Left lung (tissue), 10 donors: ENCODE data around the gene MUC4. TPM values are rescaled to one million over a fixed set of nuclear protein-coding genes. Genes with fewer than 3 reads are reported as not detected.
"Not testable (repeated sequence)": the region's sequence is repeated elsewhere in the genome, so short reads cannot be mapped to it uniquely, and the experiment has no call there.

Source experiments
- ATAC-seq: fragments of 200-7000 bp; cut with Tn5 transposase; one replicate; pipeline ENCODE4 v1.9.1; 2020; ENCODE audit warnings: moderate library complexity
- DNase-seq, 4 donors: peaks; one replicate each; pipeline ENCODE4 v3.0.0-alpha.2; 2013 to 2020
- H3K27ac ChIP-seq, 2 donors: fragments of 200-600 bp; sonication (generic) in 1 of 2; one replicate each; pipeline versions ENCODE4 v1.5.0 to v1.8.0; 2020 to 2021
- H3K27me3 ChIP-seq, 2 donors: fragments of 200-600 bp; sonication (generic) in 1 of 2; one replicate each; pipeline versions ENCODE4 v1.5.0 to v1.8.0; 2020 to 2021
- H3K36me3 ChIP-seq, 2 donors: fragments of 200-600 bp; sonication (generic) in 1 of 2; one replicate each; pipeline versions ENCODE4 v1.5.0 to v1.8.0; 2020 to 2021
- H3K4me1 ChIP-seq, 2 donors: fragments of 200-600 bp; one replicate each; pipeline ENCODE4 v1.8.0; 2021
- H3K4me3 ChIP-seq, 2 donors: fragments of 200-600 bp; sonication (generic) in 1 of 2; one replicate each; pipeline versions ENCODE4 v1.5.0 to v1.8.0; 2020 to 2021; ENCODE audit warnings: mild to moderate bottlenecking in 1 of 2
- H3K9me3 ChIP-seq, 2 donors: fragments of 200-600 bp; sonication (generic) in 1 of 2; one replicate each; pipeline versions ENCODE4 v1.5.0 to v1.8.0; 2020 to 2021
- intact Hi-C, 2 donors: fragments of 100-400 bp; cut with DNase I; formaldehyde crosslinking; loops; one replicate each; pipeline versions ENCODE4 v1.11.2 to v1.14.2; 2022
- polyA plus RNA-seq, 6 donors: library from polyadenylated mRNA; unstranded; fragments of 120-200 nt; gene quantifications; one replicate each; pipeline ENCODE4 v1.2.1, GENCODE V29; 2013; ENCODE audit not compliant: insufficient read length in 6 of 6
- total RNA-seq, 2 donors: library from RNA; stranded (reverse); fragmentation: NEBNext Ultra II Directional; extraction: Animal tissue kit (Norgen Biotek cat#: 25700); gene quantifications; one replicate each; pipeline ENCODE4 v1.2.1, GENCODE V29; 2021
- TF ChIP-seq, protein P1 (sequence below), 2 donors: fragments of 200-600 bp; sonication (generic) in 1 of 2; IDR thresholded peaks; one replicate each; pipeline versions ENCODE4 v1.5.0 to v1.8.0; 2021; ENCODE audit warnings: antibody characterized with exemption in 2 of 2
- donor health status: DM: no; HTN: yes; CAD: no.
- donor health status: DM: no; HTN: no; CAD: no.

Gene MUC4
- total and polyA plus RNA-seq, 8 donors, result 0.35 to 12.8 (median 1.5) TPM

- Histone ChIP-seq H3K4me1 (peaks cover 0 to 7% of the 10 kb centered on the region in 2 donors), H3K4me3 (no peak overlapping the region), H3K36me3 (no peaks in the 10 kb centered on the region), H3K9me3 (no peaks in the 10 kb centered on the region), H3K27ac (no peak overlapping the region), H3K27me3 (peaks cover 0 to 34% of the 10 kb centered on the region in 2 donors)
- no peak for ATAC-seq
- intact Hi-C loops, result no loop called here
- peak in 1 of 4 donors; percentile 13 for DNase-seq
- TF ChIP-seq, protein P1, sequence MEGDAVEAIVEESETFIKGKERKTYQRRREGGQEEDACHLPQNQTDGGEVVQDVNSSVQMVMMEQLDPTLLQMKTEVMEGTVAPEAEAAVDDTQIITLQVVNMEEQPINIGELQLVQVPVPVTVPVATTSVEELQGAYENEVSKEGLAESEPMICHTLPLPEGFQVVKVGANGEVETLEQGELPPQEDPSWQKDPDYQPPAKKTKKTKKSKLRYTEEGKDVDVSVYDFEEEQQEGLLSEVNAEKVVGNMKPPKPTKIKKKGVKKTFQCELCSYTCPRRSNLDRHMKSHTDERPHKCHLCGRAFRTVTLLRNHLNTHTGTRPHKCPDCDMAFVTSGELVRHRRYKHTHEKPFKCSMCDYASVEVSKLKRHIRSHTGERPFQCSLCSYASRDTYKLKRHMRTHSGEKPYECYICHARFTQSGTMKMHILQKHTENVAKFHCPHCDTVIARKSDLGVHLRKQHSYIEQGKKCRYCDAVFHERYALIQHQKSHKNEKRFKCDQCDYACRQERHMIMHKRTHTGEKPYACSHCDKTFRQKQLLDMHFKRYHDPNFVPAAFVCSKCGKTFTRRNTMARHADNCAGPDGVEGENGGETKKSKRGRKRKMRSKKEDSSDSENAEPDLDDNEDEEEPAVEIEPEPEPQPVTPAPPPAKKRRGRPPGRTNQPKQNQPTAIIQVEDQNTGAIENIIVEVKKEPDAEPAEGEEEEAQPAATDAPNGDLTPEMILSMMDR (IDR thresholded peaks at IDR 0.05), result no peak
Observed at GRCh38 chr3:195817578-195818135, 5.9 kb upstream of the MUC4 start.

DNA sequence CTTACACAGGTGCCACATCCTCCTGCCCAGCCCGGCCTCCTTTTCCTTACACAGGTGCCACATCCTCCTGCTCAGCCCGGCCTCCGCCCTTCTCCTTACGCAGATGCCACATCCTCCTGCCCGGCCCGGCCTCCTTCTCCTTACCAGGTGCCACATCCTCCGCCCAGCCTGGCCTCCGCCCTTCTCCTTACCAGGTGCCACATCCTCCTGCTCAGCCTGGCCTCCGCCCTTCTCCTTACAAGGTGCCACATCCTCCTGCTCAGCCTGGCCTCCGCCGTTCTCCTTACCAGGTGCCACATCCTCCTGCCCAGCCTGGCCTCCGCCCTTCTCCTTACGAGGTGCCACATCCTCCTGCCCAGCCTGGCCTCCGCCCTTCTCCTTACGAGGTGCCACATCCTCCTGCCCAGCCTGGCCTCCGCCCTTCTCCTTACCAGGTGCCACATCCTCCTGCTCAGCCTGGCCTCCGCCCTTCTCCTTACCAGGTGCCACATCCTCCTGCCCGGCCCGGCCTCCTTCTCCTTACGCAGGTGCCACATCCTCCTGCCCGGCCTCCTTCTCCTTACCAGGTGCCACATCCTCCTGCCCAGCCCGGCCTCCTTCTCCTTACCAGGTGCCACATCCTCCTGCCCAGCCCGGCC is 4.7 kb upstream of the MUC4 start:
- ATAC-seq, H3K27ac ChIP-seq, H3K36me3 ChIP-seq, H3K4me3 ChIP-seq, H3K4me1 ChIP-seq, intact Hi-C loops, H3K9me3 ChIP-seq: not testable (repeated sequence)
- DNase-seq, result peak in 1 of 4 donors; percentile 24
- H3K27me3 ChIP-seq, result peaks cover 0 to 35% of the 10 kb centered on the region in 2 donors

DNA sequence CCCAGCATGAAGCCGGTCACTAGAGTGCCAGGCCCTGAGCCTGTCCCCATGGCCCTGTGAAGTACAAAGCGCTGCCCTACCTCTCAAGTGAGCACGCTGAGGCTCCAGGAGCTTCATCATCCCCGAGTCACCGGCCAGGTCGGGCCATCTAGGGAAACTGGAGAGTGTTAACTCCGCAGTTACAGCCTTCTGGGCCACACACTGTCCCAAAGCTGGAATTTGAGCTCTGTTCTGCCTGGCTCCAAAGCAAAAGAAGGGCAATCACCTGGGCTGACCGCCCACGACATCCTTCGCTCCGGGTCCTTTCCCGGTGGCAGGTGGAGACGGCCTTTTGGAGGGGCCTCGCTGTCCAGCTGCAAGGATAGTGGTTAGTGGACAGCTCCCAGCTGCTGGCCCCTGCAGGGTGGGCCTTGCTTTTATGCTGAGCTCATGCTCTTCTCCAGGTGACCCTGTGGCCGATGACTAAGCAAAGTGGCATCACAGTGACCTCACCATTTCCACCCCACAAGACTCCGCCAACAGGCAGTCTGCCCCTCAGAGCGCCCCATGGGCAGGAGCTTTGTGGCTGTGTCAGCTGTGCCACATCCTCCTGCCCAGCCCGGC is 3.5 kb upstream of the MUC4 start:
- TF ChIP-seq, protein P1 (IDR thresholded peaks at IDR 0.05), result no peak
- intact Hi-C loops, result no loop called here
- Histone ChIP-seq H3K4me3 (no peak overlapping the region), H3K27ac (no peak overlapping the region), H3K4me1 (no peaks in the 10 kb centered on the region), H3K36me3 (no peaks in the 10 kb centered on the region), H3K27me3 (peaks cover 0 to 27% of the 10 kb centered on the region in 2 donors), H3K9me3 (no peaks in the 10 kb centered on the region)
- DNase-seq, result no peak
- peak; percentile 38 for ATAC-seq

GRCh38 chr3:195813916-195814640 is 2.3 kb upstream of the MUC4 start:
- DNase-seq, result no peak
- H3K27me3 ChIP-seq, result peaks cover 0 to 27% of the 10 kb centered on the region in 2 donors
- no peak for ATAC-seq
- no peak overlapping the region for H3K27ac ChIP-seq
- no peak overlapping the region for H3K4me3 ChIP-seq
- H3K9me3 ChIP-seq, result no peaks in the 10 kb centered on the region
- intact Hi-C loops, result no loop called here
- no peaks in the 10 kb centered on the region for H3K36me3 ChIP-seq
- TF ChIP-seq, protein P1 (IDR thresholded peaks at IDR 0.05), result no peak
- no peaks in the 10 kb centered on the region for H3K4me1 ChIP-seq

DNA sequence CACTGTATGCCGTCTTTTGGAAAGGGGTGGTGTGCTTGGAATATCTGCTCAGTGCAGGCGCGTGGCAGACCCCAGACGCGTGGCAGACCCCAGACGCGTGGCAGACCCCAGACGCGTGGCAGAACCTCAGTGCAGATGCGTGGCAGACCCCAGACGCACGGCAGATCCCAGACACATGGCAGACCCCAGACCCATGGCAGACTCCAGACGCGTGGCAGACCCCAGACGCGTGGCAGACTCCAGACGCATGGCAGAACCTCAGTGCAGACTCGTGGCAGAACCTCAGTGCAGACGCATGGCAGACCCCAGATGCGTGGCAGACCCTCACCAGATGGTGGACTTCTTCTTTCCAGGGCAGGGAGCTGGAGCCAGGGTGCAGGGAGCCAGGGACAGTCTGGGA is 637 bp upstream of the MUC4 start:
- Histone ChIP-seq H3K4me3 (no peak overlapping the region), H3K36me3 (no peaks in the 10 kb centered on the region), H3K27ac (no peak overlapping the region), H3K27me3 (peaks cover 0 to 27% of the 10 kb centered on the region in 2 donors), H3K4me1 (no peaks in the 10 kb centered on the region), H3K9me3 (no peaks in the 10 kb centered on the region)
- no peak for ATAC-seq
- intact Hi-C loops, result no loop called here
- DNase-seq, result no peak
- TF ChIP-seq, protein P1 (IDR thresholded peaks at IDR 0.05), result no peak
